Measurements from ENCODE around the gene PCSK6. TPM values are rescaled to one million over a fixed set of nuclear protein-coding genes. Genes with fewer than 3 reads are reported as not detected.

The PCSK6 gene
- total RNA-seq, 4 donors from 2014 or later: 10.6 to 98.2 (median 12.8) TPM

- peak in 1 of 3 donors; percentile 36 for DNase-seq
- Histone ChIP-seq H3K4me3 (no peak overlapping the region), H3K27ac (no peak overlapping the region)
These were observed 176.3 kb downstream of the PCSK6 start for GRCh38 chr15:101313041-101313761.

GRCh38 chr15:101310508-101310907 is 179.0 kb downstream of the PCSK6 start:
- no peak for TF ChIP-seq CTCF (IDR thresholded peaks at IDR 0.05)
- no peak for TF ChIP-seq POLR2A (IDR thresholded peaks at IDR 0.05)
- Histone ChIP-seq H3K4me1 (no peaks in the 10 kb centered on the region), H3K4me3 (no peak overlapping the region), H3K9me3 (no peaks in the 10 kb centered on the region), H3K27me3 (no peaks in the 10 kb centered on the region), H3K27ac (no peak overlapping the region), H3K36me3 (peaks cover 0 to 3% (median 0%) of the 10 kb centered on the region in 3 donors)
- peak in 1 of 3 donors; percentile 31 for DNase-seq

More at GRCh38 chr15:101313041-101313761, 176.3 kb downstream of the PCSK6 start:
- no peaks in the 10 kb centered on the region for H3K4me1 ChIP-seq
- TF ChIP-seq CTCF (IDR thresholded peaks at IDR 0.05) (no peak), POLR2A (IDR thresholded peaks at IDR 0.05) (no peak)
- no peaks in the 10 kb centered on the region for H3K9me3 ChIP-seq
- peaks cover 0 to 3% (median 0%) of the 10 kb centered on the region in 3 donors for H3K36me3 ChIP-seq
- no peaks in the 10 kb centered on the region for H3K27me3 ChIP-seq

GRCh38 chr15:101310161-101310480 is 179.4 kb downstream of the PCSK6 start:
- Histone ChIP-seq H3K4me3 (no peak overlapping the region), H3K4me1 (no peaks in the 10 kb centered on the region), H3K9me3 (no peaks in the 10 kb centered on the region), H3K36me3 (peaks cover 0 to 3% (median 0%) of the 10 kb centered on the region in 3 donors), H3K27me3 (no peaks in the 10 kb centered on the region), H3K27ac (no peak overlapping the region)
- no peak for DNase-seq
- no peak for TF ChIP-seq CTCF (IDR thresholded peaks at IDR 0.05)
- TF ChIP-seq POLR2A (IDR thresholded peaks at IDR 0.05): no peak

GRCh38 chr15:101309436-101310160 is 179.9 kb downstream of the PCSK6 start:
- Histone ChIP-seq H3K36me3 (peaks cover 0 to 3% (median 0%) of the 10 kb centered on the region in 3 donors), H3K27me3 (no peaks in the 10 kb centered on the region), H3K9me3 (no peaks in the 10 kb centered on the region), H3K4me1 (no peaks in the 10 kb centered on the region), H3K27ac (no peak overlapping the region), H3K4me3 (no peak overlapping the region)
- TF ChIP-seq POLR2A (IDR thresholded peaks at IDR 0.05): no peak
- TF ChIP-seq CTCF (IDR thresholded peaks at IDR 0.05): no peak
- DNase-seq: peak in 1 of 3 donors; percentile 37

- H3K36me3 ChIP-seq: peaks cover 0 to 3% (median 0%) of the 10 kb centered on the region in 3 donors
- TF ChIP-seq CTCF (IDR thresholded peaks at IDR 0.05) (no peak), POLR2A (IDR thresholded peaks at IDR 0.05) (no peak)
- H3K27ac ChIP-seq: no peak overlapping the region
- no peaks in the 10 kb centered on the region for H3K4me1 ChIP-seq
- H3K4me3 ChIP-seq: no peak overlapping the region
- no peaks in the 10 kb centered on the region for H3K9me3 ChIP-seq
- no peaks in the 10 kb centered on the region for H3K27me3 ChIP-seq
- DNase-seq: peak in 1 of 3 donors; percentile 27
These were observed 180.7 kb downstream of the PCSK6 start for GRCh38 chr15:101308604-101309435.

Data from Peyer's patch (tissue), 4 donors.